ENCODE measurements around the gene PDE4B.

PDE4B gene

GRCh38 chr1:66206563-66207144 is 414.0 kb downstream of the PDE4B start:
- TF ChIP-seq POLR2A (IDR thresholded peaks at IDR 0.05; ENCODE audit: low read length) (no peak), GATA1 (IDR thresholded peaks at IDR 0.05; ENCODE audit: low read depth, low read length) (no peak)
- DNase-seq, result no peak

- TF ChIP-seq POLR2A (IDR thresholded peaks at IDR 0.05; ENCODE audit: low read length), result no peak
- no peak for DNase-seq
These were observed 414.8 kb downstream of the PDE4B start for GRCh38 chr1:66207484-66207883.

- TF ChIP-seq GATA1 (IDR thresholded peaks at IDR 0.05; ENCODE audit: low read depth, low read length) (no peak), POLR2A (IDR thresholded peaks at IDR 0.05; ENCODE audit: low read length) (no peak)
- DNase-seq, result no peak
These were observed 415.9 kb downstream of the PDE4B start for GRCh38 chr1:66208632-66209031.

GRCh38 chr1:66210635-66211244 is 418.0 kb downstream of the PDE4B start:
- no peak for TF ChIP-seq GATA1 (IDR thresholded peaks at IDR 0.05; ENCODE audit: low read depth, low read length)
- TF ChIP-seq POLR2A (IDR thresholded peaks at IDR 0.05; ENCODE audit: low read length), result no peak
- no peak for DNase-seq

GRCh38 chr1:66211521-66211920 is 418.8 kb downstream of the PDE4B start:
- TF ChIP-seq POLR2A (IDR thresholded peaks at IDR 0.05; ENCODE audit: low read length) (no peak), GATA1 (IDR thresholded peaks at IDR 0.05; ENCODE audit: low read depth, low read length) (no peak)
- no peak for DNase-seq

GRCh38 chr1:66213491-66213890 is 420.8 kb downstream of the PDE4B start:
- DNase-seq, result no peak
- TF ChIP-seq POLR2A (IDR thresholded peaks at IDR 0.05; ENCODE audit: low read length), result no peak
- TF ChIP-seq GATA1 (IDR thresholded peaks at IDR 0.05; ENCODE audit: low read depth, low read length), result no peak

GRCh38 chr1:66214901-66215300 is 422.2 kb downstream of the PDE4B start:
- no peak for DNase-seq
- no peak for TF ChIP-seq GATA1 (IDR thresholded peaks at IDR 0.05; ENCODE audit: low read depth, low read length)
- TF ChIP-seq POLR2A (IDR thresholded peaks at IDR 0.05; ENCODE audit: low read length), result no peak

GRCh38 chr1:66217021-66217420 is 424.3 kb downstream of the PDE4B start:
- no peak for TF ChIP-seq POLR2A (IDR thresholded peaks at IDR 0.05; ENCODE audit: low read length)
- no peak for DNase-seq

- TF ChIP-seq POLR2A (IDR thresholded peaks at IDR 0.05; ENCODE audit: low read length) (no peak), GATA1 (IDR thresholded peaks at IDR 0.05; ENCODE audit: low read depth, low read length) (no peak)
- DNase-seq, result no peak
These were observed 424.9 kb downstream of the PDE4B start for GRCh38 chr1:66217561-66217960.

- no peak for DNase-seq
- TF ChIP-seq POLR2A (IDR thresholded peaks at IDR 0.05; ENCODE audit: low read length) (no peak), GATA1 (IDR thresholded peaks at IDR 0.05; ENCODE audit: low read depth, low read length) (no peak)
These were observed 427.8 kb downstream of the PDE4B start for GRCh38 chr1:66220477-66220876.

- TF ChIP-seq POLR2A (IDR thresholded peaks at IDR 0.05; ENCODE audit: low read length) (no peak), GATA1 (IDR thresholded peaks at IDR 0.05; ENCODE audit: low read depth, low read length) (no peak)
- no peak for DNase-seq
These were observed 431.0 kb downstream of the PDE4B start for GRCh38 chr1:66223681-66224080.

GRCh38 chr1:66226985-66227384 is 434.3 kb downstream of the PDE4B start:
- DNase-seq, result no peak
- TF ChIP-seq POLR2A (IDR thresholded peaks at IDR 0.05; ENCODE audit: low read length), result no peak
- no peak for TF ChIP-seq GATA1 (IDR thresholded peaks at IDR 0.05; ENCODE audit: low read depth, low read length)

GRCh38 chr1:66227966-66228365 is 435.3 kb downstream of the PDE4B start:
- no peak for DNase-seq
- no peak for TF ChIP-seq GATA1 (IDR thresholded peaks at IDR 0.05; ENCODE audit: low read depth, low read length)
- no peak for TF ChIP-seq POLR2A (IDR thresholded peaks at IDR 0.05; ENCODE audit: low read length)

- TF ChIP-seq GATA1 (IDR thresholded peaks at IDR 0.05; ENCODE audit: low read depth, low read length) (no peak), POLR2A (IDR thresholded peaks at IDR 0.05; ENCODE audit: low read length) (no peak)
- DNase-seq, result no peak
These were observed 438.5 kb downstream of the PDE4B start for GRCh38 chr1:66231217-66231616.

GRCh38 chr1:66231681-66232463 is 439.2 kb downstream of the PDE4B start:
- DNase-seq, result no peak
- no peak for TF ChIP-seq POLR2A (IDR thresholded peaks at IDR 0.05; ENCODE audit: low read length)
- TF ChIP-seq GATA1 (IDR thresholded peaks at IDR 0.05; ENCODE audit: low read depth, low read length), result no peak

Data from erythroblast (primary cell).